ENCODE measurements around the gene PRDM5.
"Not testable (repeated sequence)": the region's sequence is repeated elsewhere in the genome, so short reads cannot be mapped to it uniquely, and the experiment has no call there.

Gene PRDM5

GRCh38 chr4:120703908-120704307 lies 218.6 kb downstream of the PRDM5 start:
- no peak for DNase-seq (ENCODE audit: low read depth in 3 of 3)

- DNase-seq (ENCODE audit: low read depth in 3 of 3): no peak
These were observed 223.2 kb downstream of the PRDM5 start for GRCh38 chr4:120699354-120699753.

- DNase-seq (ENCODE audit: low read depth in 3 of 3): no peak
These were observed 227.6 kb downstream of the PRDM5 start for GRCh38 chr4:120694973-120695372.

GRCh38 chr4:120693816-120694215 lies 228.7 kb downstream of the PRDM5 start:
- DNase-seq (ENCODE audit: low read depth in 3 of 3): no peak

GRCh38 chr4:120692964-120693363 lies 229.6 kb downstream of the PRDM5 start:
- no peak for DNase-seq (ENCODE audit: low read depth in 3 of 3)

DNA sequence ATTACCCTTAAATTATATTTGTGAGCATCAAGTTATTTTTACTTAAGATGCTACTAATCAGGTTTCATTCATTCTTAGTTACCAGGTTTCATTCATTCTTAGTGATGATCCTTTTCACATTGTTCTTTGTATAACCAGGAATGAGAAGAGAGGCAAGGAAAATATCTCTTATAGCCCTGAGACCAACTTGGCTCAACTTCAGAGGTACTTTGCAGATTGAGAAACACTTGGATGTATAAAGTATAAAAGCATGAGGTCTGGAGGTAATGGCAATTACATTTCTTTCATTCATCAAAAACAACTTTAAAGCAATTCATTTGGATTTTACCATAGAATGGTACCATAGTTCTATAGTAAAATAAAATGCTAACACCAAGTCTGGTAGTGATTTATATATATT lies 231.0 kb downstream of the PRDM5 start:
- DNase-seq (ENCODE audit: low read depth in 3 of 3): no peak

DNA sequence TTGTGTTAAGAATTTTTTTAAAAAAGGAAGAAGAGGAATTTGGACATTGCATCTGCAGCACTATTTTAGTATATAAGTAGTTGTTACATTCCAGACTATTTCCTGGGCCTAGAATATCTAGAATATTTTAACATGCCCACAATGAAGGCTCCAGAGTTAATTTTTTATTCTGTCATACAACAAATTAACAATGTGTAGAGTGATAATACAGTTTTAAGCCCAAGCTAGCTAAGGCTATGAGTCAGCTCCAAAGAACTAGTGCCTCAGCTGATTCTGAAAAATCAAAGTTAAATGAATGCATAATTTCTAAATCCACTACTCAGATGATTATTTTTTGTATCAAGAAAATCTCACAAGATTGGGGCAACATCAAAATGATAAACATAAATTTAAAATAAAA lies 231.4 kb downstream of the PRDM5 start:
- DNase-seq (ENCODE audit: low read depth in 3 of 3): no peak

DNA sequence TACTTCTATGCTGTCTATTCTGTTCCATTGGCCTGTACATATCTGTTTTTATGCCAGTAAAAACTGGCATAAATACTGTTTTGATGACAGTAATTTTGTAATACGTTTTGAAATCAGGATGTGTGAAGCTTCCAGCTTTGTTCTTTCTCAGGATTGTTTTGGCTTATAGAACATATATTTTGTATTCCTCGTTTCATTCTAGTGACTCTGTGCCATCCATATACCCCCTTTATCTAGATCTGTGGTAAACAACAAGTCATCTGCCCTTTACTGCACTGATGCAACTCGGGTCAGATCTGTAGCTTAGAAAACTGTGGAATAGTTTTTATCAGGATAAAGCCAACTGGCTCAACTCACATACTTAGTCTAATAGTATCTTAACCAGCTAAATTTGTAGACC lies 233.7 kb downstream of the PRDM5 start:
- no peak for DNase-seq (ENCODE audit: low read depth in 3 of 3)

GRCh38 chr4:120685756-120686278 lies 236.7 kb downstream of the PRDM5 start:
- DNase-seq (ENCODE audit: low read depth in 3 of 3): no peak

- DNase-seq (ENCODE audit: low read depth in 3 of 3): no peak
These were observed 238.5 kb downstream of the PRDM5 start for GRCh38 chr4:120683897-120684540.

GRCh38 chr4:120682981-120683380 lies 239.5 kb downstream of the PRDM5 start:
- DNase-seq (ENCODE audit: low read depth in 3 of 3): no peak

DNA sequence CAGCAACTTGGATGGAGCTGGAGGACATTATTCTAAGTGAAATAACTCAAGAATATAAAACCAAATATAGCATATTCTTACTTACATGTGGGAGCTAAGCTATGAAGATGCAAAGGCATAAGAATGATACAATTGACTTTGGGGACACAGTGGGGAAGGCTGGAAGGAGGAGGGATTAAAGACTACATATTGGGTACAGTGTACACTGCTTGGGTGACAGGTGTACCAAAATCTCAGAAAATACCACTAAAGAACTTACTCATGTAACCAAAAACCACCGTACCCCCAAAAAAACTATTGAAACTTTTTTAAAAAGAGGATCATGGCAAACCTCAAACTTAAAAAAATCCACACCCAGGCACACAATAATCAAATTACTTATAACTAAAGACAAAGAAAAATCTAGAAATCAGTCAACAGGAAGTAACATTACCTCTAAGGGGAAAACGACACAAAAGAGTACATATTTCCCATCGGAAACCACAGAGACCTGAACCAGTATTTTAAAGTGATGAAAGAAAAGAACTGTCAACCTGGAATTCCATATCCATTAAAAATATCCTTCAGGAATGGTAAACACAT lies 241.8 kb downstream of the PRDM5 start:
- DNase-seq (ENCODE audit: low read depth in 3 of 3): no peak

DNA sequence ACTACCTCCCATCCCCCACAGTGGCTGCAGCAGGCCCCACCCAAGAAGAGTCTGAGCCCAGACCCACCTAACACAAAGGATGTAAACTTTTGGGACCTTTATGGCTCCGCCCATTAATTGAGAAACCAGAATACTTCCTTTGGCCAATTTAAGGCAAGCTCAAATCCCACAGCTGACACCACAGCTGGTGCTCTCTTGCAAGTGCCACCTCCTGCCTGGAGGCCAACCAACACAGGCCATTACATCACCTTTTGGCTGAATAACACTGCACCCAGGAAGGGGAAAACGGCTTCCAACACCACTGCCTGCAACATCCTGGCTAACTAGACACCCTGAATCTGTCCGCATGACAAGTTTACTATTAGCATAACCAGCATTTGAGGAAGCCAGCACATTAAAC lies 248.8 kb downstream of the PRDM5 start:
- DNase-seq (ENCODE audit: low read depth in 3 of 3): no peak

DNA sequence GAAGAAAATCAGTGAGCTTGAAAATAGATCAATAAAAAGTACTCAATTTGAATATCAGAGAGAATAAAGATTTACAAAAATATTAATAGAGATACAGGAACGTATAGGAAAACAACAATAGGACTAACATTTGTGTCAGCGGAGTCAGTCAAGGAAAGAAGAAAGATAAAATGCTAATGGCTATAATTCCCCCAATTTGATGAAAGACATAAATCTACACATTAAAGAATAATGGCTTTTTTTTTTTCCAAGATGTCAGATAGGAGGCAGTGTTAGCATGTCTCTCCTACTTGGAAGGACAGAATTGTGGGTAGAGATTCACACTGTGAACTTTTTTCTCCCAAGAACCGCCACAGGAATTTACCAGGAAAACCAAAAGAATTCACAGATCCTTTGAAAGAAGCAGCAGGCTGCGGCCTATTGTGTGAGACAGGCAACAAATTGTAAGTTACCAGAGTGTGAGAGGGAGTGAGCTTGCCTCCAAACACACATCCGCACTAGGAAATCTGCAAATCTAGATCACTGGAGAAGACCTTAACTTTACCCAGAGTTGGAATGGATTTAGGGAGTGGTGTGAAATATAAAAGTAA lies 249.9 kb downstream of the PRDM5 start:
- no peak for DNase-seq (ENCODE audit: low read depth in 3 of 3)

DNA sequence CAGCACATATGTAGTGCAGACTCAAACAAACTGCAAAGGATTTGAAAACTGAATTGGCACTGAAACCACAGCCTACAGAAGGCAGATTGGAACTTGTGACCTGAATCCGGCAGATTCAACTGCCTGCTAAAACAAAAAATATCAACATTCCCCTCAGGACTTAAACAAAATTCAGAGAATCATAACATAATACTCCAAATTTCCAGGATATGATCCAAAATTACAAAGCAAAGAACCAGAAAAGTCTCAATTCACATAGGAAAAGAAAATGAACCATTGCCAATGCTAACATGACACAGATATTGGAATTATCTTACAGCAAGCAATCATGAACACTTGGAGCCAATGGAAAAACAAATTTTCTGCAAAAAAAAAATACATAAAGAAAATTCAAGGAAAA lies 250.4 kb downstream of the PRDM5 start:
- DNase-seq (ENCODE audit: low read depth in 3 of 3): no peak

DNA sequence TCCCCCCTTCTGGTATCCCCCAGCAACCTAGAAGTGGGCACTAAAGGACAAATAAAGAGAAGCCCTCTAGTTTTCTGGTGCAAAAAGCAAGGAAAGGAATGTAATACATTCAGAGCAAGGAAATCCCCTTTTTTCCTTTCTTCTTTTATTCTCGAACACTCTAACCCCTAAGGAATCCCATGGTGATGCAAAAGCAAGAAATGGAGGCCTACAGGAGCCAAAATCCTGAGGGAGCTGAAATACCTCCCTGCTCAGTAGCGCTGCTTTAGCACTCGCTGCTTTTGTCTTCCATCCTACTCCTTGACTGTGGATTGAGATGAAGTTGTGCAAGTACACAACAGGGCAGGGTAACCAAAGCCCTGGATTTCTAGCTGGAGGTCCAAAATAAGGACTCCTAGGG lies 251.0 kb downstream of the PRDM5 start:
- no peak for DNase-seq (ENCODE audit: low read depth in 3 of 3)

- no peak for DNase-seq (ENCODE audit: low read depth in 3 of 3)
These were observed 255.4 kb downstream of the PRDM5 start for GRCh38 chr4:120667102-120667501.

GRCh38 chr4:120664851-120665250 lies 257.7 kb downstream of the PRDM5 start:
- no peak for DNase-seq (ENCODE audit: low read depth in 3 of 3)

GRCh38 chr4:120659616-120660170 lies 262.8 kb downstream of the PRDM5 start:
- no peak for DNase-seq (ENCODE audit: low read depth in 3 of 3)

DNA sequence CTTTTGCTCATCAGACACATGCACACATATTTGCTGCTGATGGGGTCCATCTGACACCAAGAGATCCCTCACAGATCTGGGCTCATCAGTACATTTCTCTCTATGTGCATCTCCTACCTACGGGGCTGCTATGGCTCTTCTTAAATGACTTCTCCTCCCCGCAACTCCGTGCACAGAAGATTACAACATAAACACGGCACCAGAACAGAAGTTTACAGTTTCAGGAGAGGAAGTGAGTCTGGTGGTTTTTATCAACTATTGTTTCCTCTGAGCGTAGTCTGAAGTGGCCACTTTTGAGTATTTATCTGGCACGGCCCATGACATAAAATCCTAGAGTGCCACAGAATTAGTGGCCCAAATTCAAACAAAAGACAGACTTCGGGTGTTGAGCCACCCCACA lies 263.8 kb downstream of the PRDM5 start:
- DNase-seq (ENCODE audit: low read depth in 3 of 3): no peak

DNA sequence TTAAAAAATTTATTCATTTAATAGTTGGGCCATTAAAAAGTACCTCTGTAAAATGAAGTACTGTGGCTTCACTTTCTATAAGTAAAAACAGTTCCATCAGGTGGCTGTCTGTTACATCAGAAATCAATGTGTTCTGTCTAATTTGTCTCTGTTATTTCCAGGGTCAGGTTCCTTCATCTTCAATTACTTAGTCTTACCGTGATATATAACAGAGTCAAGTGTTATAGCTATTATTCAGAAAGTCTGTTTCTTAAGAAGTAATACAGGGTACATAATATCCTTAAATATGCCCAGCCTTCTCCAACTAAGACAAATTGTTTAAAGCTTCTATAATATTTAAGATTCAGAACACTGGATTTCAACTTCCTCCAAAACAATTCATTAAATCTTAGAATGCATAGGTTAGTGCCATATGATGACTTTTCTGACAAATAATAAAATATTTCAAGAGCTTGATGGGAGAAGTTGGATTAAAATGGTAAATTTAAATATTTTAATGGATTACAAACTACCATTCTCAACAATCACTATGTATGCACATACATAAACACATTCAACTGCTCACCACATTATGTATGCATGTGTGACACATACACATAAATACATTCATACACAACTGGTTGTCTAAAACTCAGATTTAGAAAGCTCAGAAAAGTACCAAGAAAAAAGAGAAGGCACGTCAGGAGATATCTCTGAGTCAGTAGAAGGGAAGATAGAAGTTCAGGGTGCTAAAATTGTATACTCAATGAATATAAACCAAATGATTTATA lies 268.5 kb downstream of the PRDM5 start:
- DNase-seq (ENCODE audit: low read depth in 3 of 3): no peak

DNA sequence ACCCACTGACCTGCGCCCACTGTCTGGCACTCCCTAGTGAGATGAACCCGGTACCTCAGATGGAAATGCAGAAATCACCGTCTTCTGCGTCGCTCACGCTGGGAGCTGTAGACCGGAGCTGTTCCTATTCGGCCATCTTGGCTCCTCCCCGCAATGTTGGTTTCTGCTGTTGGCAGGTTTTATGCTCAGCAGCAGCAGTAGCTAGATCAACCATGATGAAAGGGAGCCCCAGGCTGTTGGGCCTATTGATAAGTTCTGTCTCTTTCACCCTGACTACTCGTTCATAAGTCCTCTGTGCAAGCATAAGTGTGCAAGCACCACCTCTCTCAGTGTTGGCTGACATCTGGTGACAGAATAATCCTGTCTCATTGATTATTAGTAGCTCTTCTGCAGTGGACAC lies 274.2 kb downstream of the PRDM5 start:
- not testable (repeated sequence) for DNase-seq (ENCODE audit: low read depth in 3 of 3)

All from stimulated activated CD4-positive, alpha-beta T cell treated with anti-CD3 and anti-CD28 coated beads, TNF-alpha, amount 100 ng/mL, for 4 hours (primary cell).